ENCODE results near the gene S100P.
A peak's percentile ranks its signal among the peaks of the same experiment; 100 is the strongest.

The S100P gene

GRCh38 chr4:6718932-6719610, 25.4 kb downstream of the S100P start:
- no peak for DNase-seq (ENCODE audit: low read depth)
- no peak for TF ChIP-seq CTCF (IDR thresholded peaks at IDR 0.05; ENCODE audit: low read depth, low read length, missing control alignments)
- H3K4me3 ChIP-seq (ENCODE audit: low read depth, low read length): no peak overlapping the region

GRCh38 chr4:6719611-6720179, 26.0 kb downstream of the S100P start:
- no peak for TF ChIP-seq CTCF (IDR thresholded peaks at IDR 0.05; ENCODE audit: low read depth, low read length, missing control alignments)
- DNase-seq (ENCODE audit: low read depth): no peak
- H3K4me3 ChIP-seq (ENCODE audit: low read depth, low read length): no peak overlapping the region

GRCh38 chr4:6720202-6720699, 26.6 kb downstream of the S100P start:
- TF ChIP-seq CTCF (IDR thresholded peaks at IDR 0.05; ENCODE audit: low read depth, low read length, missing control alignments): peak; percentile 89
- no peak for DNase-seq (ENCODE audit: low read depth)
- H3K4me3 ChIP-seq (ENCODE audit: low read depth, low read length): no peak overlapping the region

GRCh38 chr4:6721121-6721520, 27.4 kb downstream of the S100P start:
- no peak overlapping the region for H3K4me3 ChIP-seq (ENCODE audit: low read depth, low read length)
- no peak for DNase-seq (ENCODE audit: low read depth)
- TF ChIP-seq CTCF (IDR thresholded peaks at IDR 0.05; ENCODE audit: low read depth, low read length, missing control alignments): no peak

- H3K4me3 ChIP-seq (ENCODE audit: low read depth, low read length): no peak overlapping the region
- DNase-seq (ENCODE audit: low read depth): no peak
- no peak for TF ChIP-seq CTCF (IDR thresholded peaks at IDR 0.05; ENCODE audit: low read depth, low read length, missing control alignments)
Observed at GRCh38 chr4:6722891-6723290, 29.2 kb downstream of the S100P start.

- TF ChIP-seq CTCF (IDR thresholded peaks at IDR 0.05; ENCODE audit: low read depth, low read length, missing control alignments): no peak
- no peak overlapping the region for H3K4me3 ChIP-seq (ENCODE audit: low read depth, low read length)
- no peak for DNase-seq (ENCODE audit: low read depth)
Observed at GRCh38 chr4:6723851-6724250, 30.2 kb downstream of the S100P start.

Measured in GM12864 (cell line).